Measurements from ENCODE around the gene RAD51B.

DNA sequence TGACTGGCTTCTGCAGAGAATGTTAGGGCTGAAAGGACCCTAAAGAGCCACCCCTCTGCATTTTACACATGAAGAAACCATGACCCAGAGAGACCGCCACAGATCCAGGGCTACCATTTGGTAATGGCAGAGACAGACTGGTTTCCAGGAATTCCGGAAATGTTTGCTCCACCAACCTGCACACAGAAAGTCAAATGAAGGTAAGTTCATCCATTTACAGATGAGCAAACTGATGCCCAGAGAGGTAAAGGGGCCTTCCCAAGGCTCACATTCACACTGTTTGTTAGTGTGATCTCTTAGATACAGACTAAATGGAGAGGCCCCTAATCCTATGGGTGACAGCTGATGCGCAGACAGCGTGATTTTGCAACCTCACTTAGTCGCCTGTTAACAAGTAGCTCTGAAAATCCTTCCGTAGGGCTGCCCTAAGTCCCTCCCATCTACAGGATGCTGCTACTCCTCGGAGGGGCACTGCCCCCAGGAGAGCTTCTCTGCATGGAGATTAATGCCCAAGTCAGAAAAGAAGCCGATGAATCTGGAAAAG is 939.5 kb downstream of the RAD51B start:
- TF ChIP-seq, protein P1, sequence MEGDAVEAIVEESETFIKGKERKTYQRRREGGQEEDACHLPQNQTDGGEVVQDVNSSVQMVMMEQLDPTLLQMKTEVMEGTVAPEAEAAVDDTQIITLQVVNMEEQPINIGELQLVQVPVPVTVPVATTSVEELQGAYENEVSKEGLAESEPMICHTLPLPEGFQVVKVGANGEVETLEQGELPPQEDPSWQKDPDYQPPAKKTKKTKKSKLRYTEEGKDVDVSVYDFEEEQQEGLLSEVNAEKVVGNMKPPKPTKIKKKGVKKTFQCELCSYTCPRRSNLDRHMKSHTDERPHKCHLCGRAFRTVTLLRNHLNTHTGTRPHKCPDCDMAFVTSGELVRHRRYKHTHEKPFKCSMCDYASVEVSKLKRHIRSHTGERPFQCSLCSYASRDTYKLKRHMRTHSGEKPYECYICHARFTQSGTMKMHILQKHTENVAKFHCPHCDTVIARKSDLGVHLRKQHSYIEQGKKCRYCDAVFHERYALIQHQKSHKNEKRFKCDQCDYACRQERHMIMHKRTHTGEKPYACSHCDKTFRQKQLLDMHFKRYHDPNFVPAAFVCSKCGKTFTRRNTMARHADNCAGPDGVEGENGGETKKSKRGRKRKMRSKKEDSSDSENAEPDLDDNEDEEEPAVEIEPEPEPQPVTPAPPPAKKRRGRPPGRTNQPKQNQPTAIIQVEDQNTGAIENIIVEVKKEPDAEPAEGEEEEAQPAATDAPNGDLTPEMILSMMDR (IDR thresholded peaks at IDR 0.05) = no peak
- TF ChIP-seq POLR2A (IDR thresholded peaks at IDR 0.05) = no peak

Measured in upper lobe of left lung (tissue), 4 donors.